Measurements from ENCODE around the gene C1QTNF6. TPM values are rescaled to one million over a fixed set of nuclear protein-coding genes. Genes with fewer than 3 reads are reported as not detected.

The C1QTNF6 gene
- total and polyA plus RNA-seq, 2 experiments from 2014 or later, result 1.7 to 2.3 TPM

DNA sequence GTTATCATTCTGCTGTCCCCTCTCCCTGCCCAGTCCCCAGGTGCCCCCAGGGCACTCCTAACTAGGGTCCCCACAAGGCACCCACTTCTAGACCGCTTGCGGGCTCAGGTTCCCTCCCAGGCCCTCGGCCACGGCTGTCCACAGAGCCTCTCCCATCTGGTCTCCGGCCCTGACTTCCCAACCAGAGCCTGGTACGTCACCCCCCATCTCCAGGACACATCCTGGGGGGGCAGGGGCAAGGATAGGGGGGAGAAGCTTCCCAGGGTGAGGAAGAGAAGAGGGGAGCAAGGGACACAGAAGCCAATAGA, 23.8 kb upstream of the C1QTNF6 start:
- no peak for TF ChIP-seq ZNF114 (CRISPR knock-in tag; IDR thresholded peaks at IDR 0.05)
- TF ChIP-seq CREB1 (CRISPR knock-in tag; IDR thresholded peaks at IDR 0.05; ENCODE audit: low read depth), result no peak
- TF ChIP-seq REST (IDR thresholded peaks at IDR 0.05; ENCODE audit: unreplicated experiment), result no peak
- TF ChIP-seq, protein P1, sequence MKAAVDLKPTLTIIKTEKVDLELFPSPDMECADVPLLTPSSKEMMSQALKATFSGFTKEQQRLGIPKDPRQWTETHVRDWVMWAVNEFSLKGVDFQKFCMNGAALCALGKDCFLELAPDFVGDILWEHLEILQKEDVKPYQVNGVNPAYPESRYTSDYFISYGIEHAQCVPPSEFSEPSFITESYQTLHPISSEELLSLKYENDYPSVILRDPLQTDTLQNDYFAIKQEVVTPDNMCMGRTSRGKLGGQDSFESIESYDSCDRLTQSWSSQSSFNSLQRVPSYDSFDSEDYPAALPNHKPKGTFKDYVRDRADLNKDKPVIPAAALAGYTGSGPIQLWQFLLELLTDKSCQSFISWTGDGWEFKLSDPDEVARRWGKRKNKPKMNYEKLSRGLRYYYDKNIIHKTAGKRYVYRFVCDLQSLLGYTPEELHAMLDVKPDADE (IDR thresholded peaks at IDR 0.05), result no peak
- TF ChIP-seq POLR2AphosphoS5 (IDR thresholded peaks at IDR 0.05; ENCODE audit: low read depth), result no peak
- no peak for TF ChIP-seq CTCF (conservative IDR thresholded peaks at IDR 0.05; ENCODE audit: low read depth in 2 of 2)
- TF ChIP-seq ZNF331 (CRISPR knock-in tag; IDR thresholded peaks at IDR 0.05; ENCODE audit: low read depth), result no peak
- no peak for TF ChIP-seq NANOG (IDR thresholded peaks at IDR 0.05; ENCODE audit: borderline replicate concordance)
- TF ChIP-seq STAT1 (IDR thresholded peaks at IDR 0.05; ENCODE audit: unreplicated experiment), result no peak
- no peak for TF ChIP-seq EZH2 (IDR thresholded peaks at IDR 0.05; ENCODE audit: low read depth, unreplicated experiment)
- TF ChIP-seq JUNB (IDR thresholded peaks at IDR 0.05; ENCODE audit: unreplicated experiment), result no peak
- TF ChIP-seq ZNF462 (CRISPR knock-in tag; IDR thresholded peaks at IDR 0.05), result no peak
- TF ChIP-seq EZH2phosphoT487 (IDR thresholded peaks at IDR 0.05; ENCODE audit: unreplicated experiment), result no peak
- ATAC-seq (peak; percentile 7; the same call in 2 of the 3 replicates), DNase-seq (ENCODE audit: low spot score) (no peak)
- H3K4me3 Mint-ChIP-seq, result peak overlapping the region; percentile 60; the same call in 2 of the 3 replicates
- peaks cover 15% of the 10 kb centered on the region for H3K4me1 Mint-ChIP-seq
- H3K27me3 ChIP-seq (ENCODE audit: insufficient read depth), result no peaks in the 10 kb centered on the region
- peaks cover 11% of the 10 kb centered on the region; the same call in 1 of the 2 replicates for H3K4me1 ChIP-seq (ENCODE audit: insufficient read depth)
- no peaks in the 10 kb centered on the region for H3K36me3 ChIP-seq (ENCODE audit: insufficient read depth)
- H3K4me2 ChIP-seq, result peak overlapping the region; percentile 67
- H3K9me2 ChIP-seq (ENCODE audit: insufficient read depth), result no peaks in the 10 kb centered on the region
- H3K27me3 Mint-ChIP-seq (ENCODE audit: insufficient read depth, low read depth, poor library complexity), result peaks cover 16% of the 10 kb centered on the region
- no peaks in the 10 kb centered on the region for H3K79me2 ChIP-seq (replicated peaks; ENCODE audit: insufficient read depth)
- H2AFZ ChIP-seq, result peak overlapping the region; percentile 94
- no peak overlapping the region for H3K27ac ChIP-seq (ENCODE audit: low read depth)
- peak overlapping the region; percentile 41 for H3K4me3 ChIP-seq
- no peaks in the 10 kb centered on the region for H4K20me1 ChIP-seq (replicated peaks; ENCODE audit: insufficient read depth)
- H3F3A ChIP-seq (replicated peaks; ENCODE audit: low read depth), result no peaks in the 10 kb centered on the region
- no peak overlapping the region for H3K27ac Mint-ChIP-seq
- no peaks in the 10 kb centered on the region for H3K36me3 Mint-ChIP-seq (ENCODE audit: low read depth)
- no peaks in the 10 kb centered on the region for H3K9me3 Mint-ChIP-seq
